Activated CD8-positive, alpha-beta memory T cell treated with anti-CD3 and anti-CD28 coated beads, Interleukin-2, amount 50 U/mL, for 48 hours (primary cell): ENCODE results near the gene ADD2.
A peak's percentile ranks its signal among the peaks of the same experiment; 100 is the strongest.
"Not testable (repeated sequence)": the region's sequence is repeated elsewhere in the genome, so short reads cannot be mapped to it uniquely, and the experiment has no call there.

Source experiments
- DNase-seq: peaks from one replicate; pipeline ENCODE4 v3.0.0-alpha.2; 2020

Gene ADD2

DNA sequence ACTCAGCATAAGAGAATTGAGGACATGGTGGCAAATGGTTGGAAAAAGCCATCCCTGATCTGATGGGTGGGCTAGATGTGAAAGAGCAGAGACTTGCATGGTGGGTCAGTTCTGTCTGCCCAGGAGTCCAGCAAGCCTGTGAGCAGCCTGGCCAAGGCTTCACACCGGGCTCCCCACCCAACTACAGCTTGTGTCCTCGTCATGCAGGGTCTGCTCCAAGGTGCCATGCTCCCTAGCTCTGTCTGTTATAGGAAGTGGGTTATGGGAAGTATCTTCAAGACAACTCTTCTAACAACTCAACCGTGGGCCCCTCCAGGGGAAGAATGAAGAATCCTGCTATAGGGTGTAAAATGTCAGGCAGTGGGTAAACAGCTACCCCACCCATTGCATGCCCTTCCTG lies 97.4 kb downstream of the ADD2 start:
- DNase-seq = no peak

DNA sequence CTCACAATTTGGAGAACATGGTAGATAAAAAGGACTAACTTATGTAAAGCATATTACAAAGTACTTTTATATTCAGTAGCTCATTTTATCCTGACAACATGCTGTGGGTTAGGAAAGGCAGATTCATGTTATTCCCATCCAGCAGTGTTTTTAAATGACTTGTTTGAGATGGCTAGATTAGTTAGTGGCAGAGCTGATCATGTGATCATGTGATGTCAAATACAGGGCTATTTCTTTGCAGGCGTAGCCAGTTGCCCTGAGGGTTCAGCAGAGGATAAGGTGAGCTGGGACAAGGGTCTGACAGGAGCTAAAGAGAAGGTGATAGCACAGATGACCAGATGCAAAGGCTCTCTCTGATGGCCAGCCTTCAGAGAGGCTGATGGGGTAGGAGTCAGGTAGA lies 97.8 kb downstream of the ADD2 start:
- no peak for DNase-seq

DNA sequence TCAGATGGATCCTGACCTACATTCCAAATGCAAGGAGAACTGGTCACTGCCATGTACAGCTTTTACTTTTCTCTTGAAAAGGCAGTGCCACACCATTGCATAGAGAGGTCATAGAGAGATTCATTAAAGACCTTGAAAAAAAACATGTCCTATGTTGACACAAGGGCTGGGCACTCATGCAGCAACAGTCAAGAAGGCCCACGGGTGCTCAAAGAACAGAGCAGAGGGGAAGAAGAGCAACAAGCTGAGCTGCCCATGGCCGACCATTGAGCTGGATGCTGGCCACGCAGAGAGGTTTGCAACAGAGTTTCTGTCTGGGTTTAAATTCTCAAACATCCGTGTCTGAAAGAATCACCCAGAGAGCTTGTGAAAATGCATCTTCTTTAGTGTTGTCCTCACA lies 99.1 kb downstream of the ADD2 start:
- DNase-seq = peak; percentile 18

DNA sequence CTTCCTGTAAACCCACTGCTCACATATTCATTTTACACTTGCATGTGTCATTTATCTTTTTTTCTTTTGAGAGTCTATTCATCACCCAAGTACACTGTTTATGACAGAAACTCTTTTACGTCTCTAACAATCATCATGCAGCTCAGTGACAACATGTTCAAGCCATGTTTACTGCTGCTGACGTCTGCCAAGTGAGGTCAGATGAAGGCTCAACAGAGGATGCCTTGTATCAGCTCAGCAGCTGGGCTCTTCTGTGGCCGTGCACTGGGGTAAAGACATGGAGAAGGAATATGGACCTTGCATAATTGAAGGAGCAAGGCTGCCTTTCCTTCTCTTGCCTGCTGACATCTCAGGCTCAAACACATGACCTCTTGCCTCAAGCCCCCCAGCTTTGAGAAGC lies 99.6 kb downstream of the ADD2 start:
- DNase-seq = peak; percentile 26

DNA sequence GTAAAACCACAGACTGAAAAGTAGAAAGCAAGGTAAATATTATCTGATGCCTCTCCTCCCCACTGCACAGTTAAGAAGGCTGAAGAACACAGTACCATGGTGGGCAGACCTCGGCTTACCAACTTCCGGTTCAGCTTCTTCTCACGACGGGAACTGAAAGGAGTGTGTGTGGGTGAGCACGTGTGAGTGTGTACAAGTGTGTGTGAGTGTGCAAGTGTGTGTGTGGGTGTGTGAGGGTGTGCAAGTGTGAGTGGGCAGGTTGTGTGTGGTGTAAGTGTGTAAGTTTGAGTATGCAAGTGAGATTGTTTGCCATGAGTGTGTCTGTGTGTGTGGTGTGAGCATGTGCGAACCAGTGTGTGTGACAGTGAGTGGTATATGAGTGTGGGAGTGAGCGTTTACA lies 103.5 kb downstream of the ADD2 start:
- no peak for DNase-seq

DNA sequence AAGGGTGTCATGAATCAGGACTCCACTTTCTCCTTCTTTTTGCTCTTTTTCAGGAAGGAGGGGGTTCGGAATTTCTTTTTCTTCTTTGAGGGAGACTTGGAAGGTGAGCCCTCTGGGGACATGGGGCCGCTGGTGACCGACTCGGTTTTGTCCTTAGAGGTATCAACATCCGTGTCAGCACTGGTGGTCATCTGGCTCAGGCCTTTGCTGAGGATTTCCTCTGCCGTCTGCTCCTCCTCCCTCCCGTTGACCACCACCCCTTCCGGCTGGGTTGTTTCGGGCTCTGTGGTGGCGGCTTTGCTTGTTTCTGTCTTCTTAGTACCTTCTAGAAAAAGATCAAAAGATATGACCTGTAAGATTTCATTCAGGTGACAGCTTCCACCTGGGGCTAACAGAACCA lies 104.6 kb downstream of the ADD2 start:
- peak; percentile 29 for DNase-seq

DNA sequence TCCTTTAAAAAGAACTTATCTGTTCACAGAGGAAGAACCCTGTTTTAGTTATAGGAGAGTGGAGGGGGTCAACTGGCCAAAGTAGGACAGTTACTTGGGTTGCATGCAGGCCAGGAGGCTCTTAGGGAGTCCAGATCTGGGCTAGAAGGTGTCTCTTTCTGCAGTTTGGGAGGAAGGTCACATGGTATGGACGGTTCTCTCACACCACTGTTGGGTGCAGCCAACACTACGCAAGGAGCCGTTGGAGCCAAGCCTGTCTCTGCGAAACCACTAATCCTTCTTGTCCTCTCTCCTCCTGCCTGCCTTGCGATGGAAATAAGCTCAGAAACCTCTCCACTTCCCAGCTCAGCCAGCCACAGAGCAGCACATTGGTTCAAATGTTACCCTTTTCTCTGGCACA lies 108.4 kb downstream of the ADD2 start:
- no peak for DNase-seq

DNA sequence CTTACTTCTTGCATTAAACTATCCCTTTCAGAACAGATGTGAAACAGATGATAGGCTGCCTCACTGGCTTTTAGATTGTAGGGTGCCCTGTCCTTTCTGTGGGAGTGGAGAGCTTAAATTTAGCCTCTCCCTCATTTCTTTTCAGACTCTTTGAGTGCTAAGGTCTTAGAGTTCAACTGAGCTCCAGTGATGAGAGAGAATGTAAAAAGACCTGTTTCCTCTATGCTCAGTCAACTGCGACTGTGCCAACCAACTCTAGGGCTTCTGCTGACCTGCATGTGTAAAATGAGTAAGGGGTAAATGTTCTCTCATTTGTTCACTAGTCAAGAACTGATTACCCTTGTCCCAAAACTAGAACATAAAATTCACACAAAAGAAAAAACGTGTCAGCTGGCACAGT lies 109.5 kb downstream of the ADD2 start:
- DNase-seq = no peak

DNA sequence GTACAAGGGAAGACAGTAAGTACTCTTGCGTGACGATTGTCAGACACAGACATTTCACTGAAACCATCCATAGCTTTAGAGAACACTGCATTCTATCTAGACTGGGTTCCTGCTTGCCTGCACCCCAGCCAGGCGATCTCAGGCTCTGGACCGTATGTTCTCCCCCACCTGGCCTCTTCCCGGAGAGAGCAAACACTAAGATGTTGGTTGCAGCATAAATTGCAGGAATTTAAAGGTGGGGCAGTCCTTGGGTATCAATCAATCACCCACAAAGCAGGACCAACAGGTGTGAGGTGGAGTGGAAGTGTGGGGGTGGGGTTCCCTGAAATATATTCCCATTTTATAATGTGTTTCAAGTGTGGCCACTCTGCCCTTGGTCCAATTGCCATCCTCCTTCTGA lies 110.8 kb downstream of the ADD2 start:
- peak; percentile 49 for DNase-seq

DNA sequence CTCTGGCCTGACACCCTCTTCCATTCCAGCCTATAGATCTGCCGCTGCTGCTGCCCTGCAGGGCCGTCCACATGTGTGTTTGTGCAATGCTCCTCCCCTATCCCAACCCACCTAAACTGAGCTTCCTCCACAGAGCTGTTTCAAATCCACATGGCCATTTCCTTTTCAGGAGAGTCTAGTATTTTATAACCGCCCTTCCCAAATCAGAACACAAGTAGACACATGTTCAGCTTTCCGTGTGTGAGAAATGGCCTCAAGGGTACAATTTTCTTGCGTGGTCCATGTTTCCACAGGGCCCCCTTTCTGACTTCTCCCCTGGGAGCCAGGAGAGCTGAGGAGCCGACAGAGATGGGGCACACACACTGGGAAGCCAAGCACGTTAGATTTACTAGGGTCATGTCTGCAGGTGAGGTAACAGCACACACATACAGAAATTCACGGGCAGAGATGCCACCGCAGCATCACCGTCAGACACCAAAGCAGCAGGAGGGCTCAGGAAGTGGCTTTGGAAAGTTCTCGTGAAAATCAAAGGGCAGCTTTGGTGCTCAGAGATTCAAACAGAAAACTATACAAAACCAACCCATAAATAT lies 111.5 kb downstream of the ADD2 start:
- DNase-seq = peak; percentile 50

DNA sequence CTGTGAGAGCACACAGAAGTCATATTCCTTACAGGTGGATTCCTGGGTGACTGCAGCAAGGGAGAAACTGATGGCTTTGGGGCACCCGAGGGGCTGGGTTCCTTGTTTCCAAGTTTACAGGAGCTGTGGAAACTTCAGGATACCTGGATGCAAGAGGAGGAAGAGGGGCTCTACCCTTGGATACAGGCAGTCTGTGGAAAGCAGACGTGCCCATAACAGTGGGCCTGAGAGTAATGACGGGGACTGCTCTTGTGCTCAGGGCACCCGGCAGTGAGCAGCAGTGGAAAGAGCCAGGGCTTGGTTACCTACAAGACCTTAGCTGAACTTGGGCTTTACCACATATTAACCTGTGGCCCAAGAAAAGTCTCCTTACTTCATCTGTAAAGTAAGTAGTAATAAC lies 112.2 kb downstream of the ADD2 start:
- no peak for DNase-seq

DNA sequence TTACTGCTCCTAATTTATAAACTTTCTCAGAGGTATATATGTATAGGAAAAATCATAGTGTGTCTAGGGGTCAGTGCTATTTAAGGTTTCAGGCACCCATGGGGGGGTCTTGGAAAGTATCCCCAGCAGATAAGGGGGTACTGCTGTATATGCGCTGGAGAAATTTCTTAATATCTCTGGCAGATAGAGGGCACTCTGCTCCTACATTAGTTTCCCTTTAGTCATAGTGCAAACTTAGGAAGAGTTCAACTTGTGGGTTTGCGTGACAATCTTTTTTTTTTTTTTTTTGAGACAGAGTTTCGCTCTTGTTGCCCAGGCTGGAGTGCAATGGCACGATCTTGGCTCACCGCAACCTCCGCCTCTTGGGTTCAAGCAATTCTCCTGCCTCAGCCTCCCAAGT lies 112.8 kb downstream of the ADD2 start:
- not testable (repeated sequence) for DNase-seq

DNA sequence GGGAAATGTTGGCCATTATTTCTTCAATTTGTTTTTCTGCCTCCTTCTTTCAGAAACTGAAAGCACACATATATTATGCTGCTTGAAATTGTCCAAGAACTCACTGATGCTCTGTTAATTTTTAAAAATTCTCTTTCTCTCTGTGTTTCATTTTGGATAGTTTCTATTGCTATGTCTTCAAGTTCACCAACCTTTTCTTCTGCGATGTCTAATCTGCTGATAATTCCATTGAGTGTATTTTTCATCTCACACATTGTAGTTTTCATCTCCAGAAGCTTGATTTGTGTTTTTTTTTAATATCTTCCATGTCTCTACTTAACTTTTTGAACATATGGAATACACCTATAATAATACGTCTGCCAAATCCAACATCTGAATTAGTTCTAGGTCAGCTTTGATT lies 116.3 kb downstream of the ADD2 start:
- DNase-seq = no peak

DNA sequence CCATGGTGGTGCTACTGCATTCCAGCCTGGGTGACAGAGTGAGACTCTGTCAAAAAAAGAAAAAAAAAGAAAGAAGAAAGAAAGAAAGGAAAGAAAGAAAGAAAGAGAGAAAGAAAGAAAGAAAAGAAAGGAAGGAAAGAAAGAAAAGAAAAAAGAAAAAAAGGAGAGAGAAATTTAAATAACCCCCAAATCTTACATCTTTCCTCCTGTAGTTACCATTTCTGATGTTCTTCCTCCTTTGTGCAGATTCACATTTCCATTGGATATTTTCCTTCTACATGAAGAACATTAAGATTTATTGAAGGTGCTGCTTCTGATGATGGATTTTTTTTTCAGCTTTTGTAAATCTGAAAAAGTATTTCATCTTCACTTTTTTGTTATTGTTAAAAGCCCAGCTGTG lies 117.0 kb downstream of the ADD2 start:
- DNase-seq = no peak

DNA sequence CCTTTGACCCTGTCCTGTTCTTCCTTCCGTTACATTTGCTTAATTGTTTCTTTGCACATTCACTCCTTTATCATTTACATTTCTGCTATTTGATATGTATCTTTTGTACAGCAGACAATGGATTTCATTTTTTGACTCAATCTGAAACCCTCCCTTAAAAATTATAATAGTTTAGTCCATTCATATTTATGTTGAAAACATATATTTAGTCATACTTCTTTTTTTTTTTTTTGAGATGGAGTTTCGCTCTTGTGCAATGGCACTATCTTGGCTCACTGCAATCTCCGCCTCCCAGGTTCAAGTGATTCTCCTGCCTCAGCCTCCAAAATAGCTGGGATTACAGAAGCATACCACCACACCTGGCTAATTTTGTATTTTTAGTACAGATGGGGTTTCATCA lies 119.0 kb downstream of the ADD2 start:
- no peak for DNase-seq

DNA sequence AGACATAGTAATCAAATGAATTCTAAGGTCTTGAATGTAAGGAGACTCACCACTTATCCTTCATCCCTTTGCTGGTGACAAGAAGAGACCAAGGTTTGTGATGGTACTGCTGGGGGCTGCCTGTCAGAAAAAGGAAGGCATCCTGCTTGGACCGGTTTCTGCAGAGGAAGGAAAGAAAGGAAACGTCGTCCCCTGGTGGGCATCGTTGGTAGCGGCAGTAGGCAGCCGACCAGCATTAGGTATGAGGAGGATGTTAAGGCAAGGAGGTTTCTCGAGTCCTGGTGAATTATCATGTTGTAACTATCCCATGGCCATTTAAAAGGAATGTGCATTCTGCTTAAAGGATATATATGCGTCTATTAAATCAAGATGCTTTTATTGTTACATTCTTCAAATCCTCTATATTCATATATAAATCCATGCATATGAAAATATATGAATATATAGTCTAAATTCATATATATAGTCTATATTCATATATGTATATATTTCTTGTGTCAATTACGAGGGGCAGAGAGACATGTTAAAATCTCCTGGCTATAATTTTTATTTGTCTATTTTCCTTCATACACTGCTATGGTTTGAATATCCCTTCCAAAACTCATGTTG lies 120.0 kb downstream of the ADD2 start:
- peak; percentile 84 for DNase-seq

DNA sequence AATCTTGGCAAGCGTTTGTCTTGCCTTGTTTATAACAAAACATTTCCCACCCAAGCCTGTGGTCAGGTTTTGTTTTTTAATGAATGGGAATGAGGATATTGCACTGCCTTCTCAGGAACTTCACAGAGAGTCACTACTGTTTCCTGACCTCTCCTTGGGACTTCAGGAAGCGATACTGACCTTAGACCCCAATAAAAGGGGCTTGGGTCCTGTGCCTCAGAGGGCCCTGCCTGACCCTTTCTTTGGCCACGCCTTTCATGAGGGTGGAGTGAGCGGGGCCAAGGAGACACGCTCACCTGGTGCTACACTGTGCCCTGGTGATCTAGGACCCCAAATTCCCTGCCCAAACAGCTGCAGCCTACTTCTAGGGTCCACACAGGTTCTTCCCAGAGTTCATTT lies 121.6 kb downstream of the ADD2 start:
- no peak for DNase-seq

DNA sequence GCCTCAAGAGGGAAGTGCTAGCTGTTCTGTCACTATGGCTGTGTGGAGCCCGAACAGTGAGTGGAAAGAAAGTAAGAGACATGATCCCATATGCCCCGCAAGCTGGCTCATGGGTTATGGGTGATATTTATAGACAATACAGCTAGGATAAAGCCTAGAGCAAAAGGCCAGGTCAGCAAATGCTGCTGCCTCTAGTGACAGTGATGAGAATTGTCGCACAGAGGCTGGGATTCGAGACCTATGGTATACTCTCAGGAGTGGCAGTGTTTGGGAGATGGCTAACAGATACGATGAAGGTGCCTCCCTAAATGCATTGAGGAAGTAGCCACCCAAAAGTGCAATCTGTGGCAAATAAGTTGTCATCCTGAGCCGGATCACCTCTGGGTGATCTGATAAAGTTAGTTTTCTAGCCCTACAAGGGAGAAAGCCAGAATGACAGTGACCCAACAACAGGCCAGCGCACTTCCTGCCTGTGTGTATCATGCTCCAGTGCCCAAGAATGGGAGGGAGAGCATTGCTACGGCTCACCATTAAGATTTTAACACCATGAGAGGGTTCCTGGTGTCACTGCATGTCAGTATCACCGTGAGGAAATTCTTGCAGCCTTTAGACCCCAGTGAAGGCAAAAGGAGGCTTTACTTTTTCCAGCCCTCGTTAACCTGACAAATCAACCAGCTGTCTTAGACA lies 122.1 kb downstream of the ADD2 start:
- DNase-seq = no peak

DNA sequence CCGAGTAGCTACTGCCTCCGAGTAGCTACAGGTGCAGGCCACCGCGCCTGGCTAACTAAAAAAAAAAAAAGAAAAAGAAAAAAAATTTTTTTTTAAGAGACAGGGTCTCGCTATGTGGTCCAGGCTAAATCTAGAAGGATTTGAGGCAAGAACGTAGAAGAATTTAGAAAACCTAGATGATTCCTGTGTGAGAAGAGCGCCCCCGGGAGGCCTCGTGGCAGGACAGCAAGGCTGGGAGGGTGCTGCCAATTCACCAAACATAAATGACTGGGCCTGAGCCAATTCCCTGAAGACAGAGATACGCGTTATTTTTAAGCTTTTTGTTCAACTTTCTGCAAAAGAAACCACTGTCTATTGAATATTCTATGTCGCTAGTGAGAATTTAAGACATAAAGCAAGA lies 124.3 kb downstream of the ADD2 start:
- DNase-seq = no peak

DNA sequence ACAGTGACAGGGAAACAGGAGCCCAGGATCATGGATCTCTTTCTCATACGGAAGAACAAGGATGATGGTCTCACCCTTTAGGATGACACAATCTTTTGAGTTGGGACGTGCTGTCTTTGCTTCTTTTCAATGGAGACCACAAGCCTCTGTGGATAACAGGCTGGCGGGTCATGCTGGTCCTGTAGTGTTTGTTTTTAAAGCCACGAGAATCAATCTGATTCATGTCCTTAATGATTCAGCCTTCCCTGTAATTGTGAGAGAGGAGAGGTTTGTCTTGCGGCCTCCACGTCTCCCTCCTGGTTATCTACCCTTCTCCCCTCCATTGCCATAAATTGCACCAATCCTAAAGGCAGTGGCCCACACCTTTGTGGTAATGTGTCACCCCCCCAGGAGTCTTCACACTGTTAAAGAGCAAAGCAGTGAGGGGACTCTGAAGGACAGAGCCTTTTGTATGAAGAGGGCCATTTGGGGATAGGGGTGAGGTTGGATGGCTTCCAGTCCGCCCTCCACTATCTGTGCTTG lies 126.7 kb downstream of the ADD2 start:
- no peak for DNase-seq

DNA sequence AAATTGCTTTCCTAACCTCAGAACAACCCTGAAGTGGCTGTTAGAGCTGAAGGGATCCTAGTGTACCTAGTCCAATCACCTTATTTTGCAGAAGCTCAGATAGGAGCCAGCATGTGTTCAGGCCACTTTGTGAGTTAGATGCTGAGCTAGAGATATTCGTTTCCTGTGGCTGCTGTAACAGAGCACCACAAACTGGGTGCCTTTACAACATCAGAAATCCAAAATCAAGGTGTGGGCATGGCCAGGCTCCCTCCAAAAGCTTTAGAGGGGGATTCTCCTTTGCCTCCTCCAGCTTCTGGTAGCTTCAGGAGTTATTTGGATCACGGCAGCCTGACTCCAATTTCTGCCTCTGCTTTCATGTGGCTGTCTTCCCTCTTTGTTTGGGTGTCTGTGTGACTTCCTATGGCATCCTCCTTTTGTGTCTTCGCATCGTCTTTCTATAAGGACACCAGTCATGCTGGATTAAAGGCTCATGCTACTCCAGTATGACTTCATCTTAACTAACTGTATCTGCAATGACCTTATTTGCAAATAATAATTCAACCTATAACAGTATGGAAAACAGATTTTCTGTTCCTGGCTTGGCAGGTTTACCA lies 128.1 kb downstream of the ADD2 start:
- no peak for DNase-seq

DNA sequence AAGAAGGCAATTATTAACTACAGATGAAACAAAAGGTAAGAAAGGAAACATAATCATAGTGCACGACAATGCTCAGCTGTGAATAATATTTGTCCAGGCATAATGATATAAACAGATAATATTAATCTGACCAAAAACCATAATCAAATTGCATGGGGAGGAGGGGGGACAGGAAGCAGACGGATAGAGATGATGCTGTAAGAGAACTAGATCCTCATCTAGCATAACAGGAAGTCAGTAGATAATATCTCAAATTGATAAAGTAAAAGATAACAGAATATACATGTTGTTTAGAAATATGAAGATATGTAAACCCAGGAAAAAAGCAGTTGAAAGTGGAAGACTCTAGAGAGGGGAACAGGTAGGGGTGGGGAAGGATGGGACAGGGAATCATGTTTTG lies 129.4 kb downstream of the ADD2 start:
- DNase-seq = no peak

DNA sequence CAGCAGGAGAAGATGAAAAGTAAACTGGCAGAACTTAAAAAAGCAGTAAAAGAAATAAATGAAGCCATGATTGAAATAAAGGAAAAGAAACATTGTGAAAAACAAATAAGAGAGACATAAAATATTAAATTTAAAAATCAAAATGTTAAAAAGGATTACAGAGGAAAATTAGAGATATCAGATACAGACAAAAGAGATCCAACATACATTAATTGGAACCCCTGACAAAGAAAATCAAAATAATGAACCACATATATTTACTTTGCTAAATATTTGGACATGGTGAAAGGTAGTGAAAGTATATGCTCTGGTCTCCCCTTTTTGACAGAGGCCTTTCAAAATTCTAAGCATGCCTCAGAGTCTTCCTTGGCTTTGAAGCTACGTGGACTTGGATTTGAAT lies 134.5 kb downstream of the ADD2 start:
- no peak for DNase-seq

DNA sequence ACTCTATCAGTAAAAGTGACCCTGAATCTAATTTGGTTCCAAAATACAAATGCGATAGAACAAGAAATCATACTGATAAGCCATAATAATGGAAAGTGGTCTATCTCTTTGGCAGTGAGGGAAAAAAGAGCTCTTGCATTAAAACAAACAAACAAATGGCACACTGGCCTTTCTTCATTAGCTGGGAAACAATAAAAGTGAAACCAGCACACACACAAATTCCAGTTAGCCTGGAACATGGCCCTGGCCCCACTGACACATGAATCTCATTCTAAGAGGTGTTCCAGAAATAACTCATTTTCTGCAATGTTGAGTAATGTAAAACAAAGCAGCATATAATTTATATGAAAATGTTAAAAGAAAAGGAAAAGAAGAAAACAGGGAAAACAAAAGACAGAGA lies 135.0 kb downstream of the ADD2 start:
- no peak for DNase-seq
